B cell (primary cell): ENCODE data around the gene POC1B. TPM values are rescaled to one million over a fixed set of nuclear protein-coding genes. Genes with fewer than 3 reads are reported as not detected.

Experiments used
- ATAC-seq: fragments of 200-7000 bp; cut with Tn5 transposase; one replicate; pipeline ENCODE4 v1.10.0; 2021; ENCODE audit warnings: low read depth, mild to moderate bottlenecking, moderate number of reproducible peaks, moderate library complexity
- CTCF ChIA-PET: fragments of 350-600 bp; sonication (Branson Sonifier 250); formaldehyde crosslinking; loops from one replicate; lab custom pipeline; 2021; ENCODE audit warnings: antibody characterized with exemption, inconsistent platforms; lab: Charles Lee
- POLR2A ChIA-PET: fragments of 350-600 bp; sonication (Branson Sonifier 250); formaldehyde crosslinking; loops from one replicate; lab custom pipeline; 2021; ENCODE audit warnings: antibody characterized with exemption; lab: Charles Lee
- DNase-seq: peaks from one replicate; pipeline ENCODE4 v3.0.0; 2013
- H2AFZ ChIP-seq: 2 replicates; pipeline ENCODE4 v1.6.1; 2012; ENCODE audit warnings: mild to moderate bottlenecking, low read depth, low read length; ENCODE audit not compliant: insufficient read depth, poor library complexity, severe bottlenecking
- H3K27ac ChIP-seq, 2 donors: 1 replicate in 1 of 2; 2 replicates in 1 of 2; pipeline ENCODE4 v1.5.1; 2012 to 2013; ENCODE audit warnings: low read length in 2 of 2, mild to moderate bottlenecking in 2 of 2, moderate library complexity in 1 of 2
- H3K27me3 ChIP-seq, 4 experiments: fragments of 200-600 bp in 1 of 4; sonication (generic) in 1 of 4; replicated peaks in 1 of 4; 1 replicate in 2 of 4; 2 replicates in 2 of 4; pipeline versions ENCODE4 v1.6.1 to v1.7.0; 2013 to 2016; ENCODE audit warnings: low read length in 3 of 4, mild to moderate bottlenecking in 2 of 4, mixed read lengths in 1 of 4, moderate library complexity in 1 of 4; ENCODE audit not compliant: insufficient read depth in 4 of 4, control insufficient read depth in 3 of 4; ENCODE audit errors: control extremely low read depth in 1 of 4
- H3K36me3 ChIP-seq, 2 experiments: replicated peaks in 1 of 2; 1 replicate in 1 of 2; 2 replicates in 1 of 2; pipeline versions ENCODE4 v1.6.1 to v1.7.1; 2013; ENCODE audit warnings: low read length in 1 of 2; ENCODE audit not compliant: insufficient read depth in 2 of 2, control insufficient read depth in 1 of 2; ENCODE audit errors: control extremely low read depth in 1 of 2, extremely low read depth in 1 of 2
- H3K4me1 ChIP-seq, 2 donors: fragments of 200-600 bp in 1 of 2; sonication (generic) in 1 of 2; 1 replicate in 1 of 2; 2 replicates in 1 of 2; pipeline versions ENCODE4 v1.5.1 to v1.6.1; 2013 to 2017; ENCODE audit warnings: low read length in 2 of 2; ENCODE audit not compliant: control insufficient read depth in 2 of 2, insufficient read depth in 2 of 2
- H3K4me2 ChIP-seq: replicated peaks from 2 replicates; pipeline ENCODE3; 2012; ENCODE audit warnings: mild to moderate bottlenecking, low read depth, low read length; ENCODE audit not compliant: poor library complexity, severe bottlenecking
- H3K4me3 ChIP-seq, 5 experiments: fragments of 200-600 bp in 1 of 5; sonication (generic) in 1 of 5; 1 replicate in 3 of 5; 2 replicates in 2 of 5; pipeline versions ENCODE4 v1.5.1 to v1.7.0; 2011 to 2016; ENCODE audit warnings: low read length in 4 of 5, mild to moderate bottlenecking in 4 of 5, low read depth in 2 of 5, control low read depth in 1 of 5, moderate library complexity in 1 of 5; ENCODE audit not compliant: insufficient read depth in 1 of 5; ENCODE audit errors: control extremely low read depth in 1 of 5, extremely low read depth in 1 of 5
- H3K79me2 ChIP-seq: fragments of 200-600 bp; sonication (generic); one replicate; pipeline ENCODE4 v1.6.0; 2016; ENCODE audit warnings: low read length; ENCODE audit not compliant: control insufficient read depth, insufficient read depth
- H3K9ac ChIP-seq: fragments of 200-600 bp; sonication (generic); 2 replicates; pipeline ENCODE4 v1.6.1; 2017; ENCODE audit warnings: mild to moderate bottlenecking, low read length, moderate library complexity
- H3K9me3 ChIP-seq, 3 donors: one replicate each; pipeline versions ENCODE4 v1.6.1 to v1.7.1; 2013; ENCODE audit warnings: low read length in 2 of 3; ENCODE audit not compliant: control insufficient read depth in 2 of 3, insufficient read depth in 1 of 3; ENCODE audit errors: control extremely low read depth in 1 of 3
- H4K20me1 ChIP-seq: 2 replicates; pipeline ENCODE4 v1.6.0; 2012; ENCODE audit warnings: mild to moderate bottlenecking, low read length; ENCODE audit not compliant: insufficient read depth, control insufficient read depth, poor library complexity, severe bottlenecking
- H3K27ac Mint-ChIP-seq: one replicate; pipeline ENCODE4 v1.8.0; 2021; ENCODE audit warnings: mixed read lengths
- H3K27me3 Mint-ChIP-seq: one replicate; pipeline ENCODE4 v1.8.0; 2021; ENCODE audit warnings: mixed read lengths
- H3K4me1 Mint-ChIP-seq: one replicate; pipeline ENCODE4 v1.8.0; 2021; ENCODE audit warnings: mixed read lengths
- H3K4me3 Mint-ChIP-seq: one replicate; pipeline ENCODE4 v1.8.0; 2021; ENCODE audit warnings: mixed read lengths
- H3K9me3 Mint-ChIP-seq: one replicate; pipeline ENCODE4 v1.8.0; 2022; ENCODE audit warnings: mixed read lengths; ENCODE audit not compliant: insufficient read depth
- CTCF ChIP-seq: fragments of 200-600 bp; IDR thresholded peaks from one replicate; pipeline ENCODE4 v1.8.0; 2022; ENCODE audit warnings: antibody characterized with exemption, mild to moderate bottlenecking
- EZH2 ChIP-seq: IDR thresholded peaks from 2 replicates; pipeline ENCODE4 v1.6.1; 2012; ENCODE audit warnings: borderline replicate concordance, low read depth, mild to moderate bottlenecking, moderate library complexity, low read length; ENCODE audit not compliant: insufficient read depth, poor library complexity, severe bottlenecking
- whole genome bisulfite sequencing: methylation state at CpG from one replicate; pipeline ENCODE4 v1.1.5; 2013; ENCODE audit warnings: missing lambda C conversion rate; ENCODE audit not compliant: insufficient coverage; 5-methylcytosine and 5-hydroxymethylcytosine counted together
- intact Hi-C: fragments of 100-400 bp; cut with micrococcal nuclease; formaldehyde crosslinking; loops from one replicate; pipeline ENCODE4 v1.10.0; 2022
- polyA plus RNA-seq: library from polyadenylated mRNA; depleted of rRNA; stranded (reverse); fragments of >200 nt; gene quantifications from 2 replicates; pipeline ENCODE4 v1.2.3, GENCODE V29; 2012
- total RNA-seq, 2 donors: library from RNA; stranded (reverse); fragments of 120-200 nt in 1 of 2; gene quantifications; 1 replicate in 1 of 2; 2 replicates in 1 of 2; pipeline versions ENCODE4 v1.2.3 to v1.2.4, GENCODE V29; 2013 to 2022

The POC1B gene
- total and polyA plus RNA-seq, 2 donors (not counting 1 experiment from before 2014, with no cell fraction given) = 12.0 to 39.5 TPM

GRCh38 chr12:89469361-89469760, 56.5 kb downstream of the POC1B start:
- WGBS = no CpG with 5 or more reads among the region's 3 CpGs
- Mint-ChIP-seq H3K27me3 (no peaks in the 10 kb centered on the region), H3K9me3 (no peaks in the 10 kb centered on the region), H3K27ac (peak overlapping the region; percentile 92), H3K4me3 (peak overlapping the region; percentile 81), H3K4me1 (peaks cover 44% of the 10 kb centered on the region)
- Histone ChIP-seq H3K36me3 (no peaks in the 10 kb centered on the region), H3K79me2 (peaks cover 7% of the 10 kb centered on the region), H3K4me2 (peak overlapping the region; percentile 74), H4K20me1 (no peaks in the 10 kb centered on the region), H3K27me3 (no peaks in the 10 kb centered on the region), H3K9me3 (no peaks in the 10 kb centered on the region), H3K4me3 (no peak overlapping the region), H3K9ac (no peak overlapping the region), H3K4me1 (peaks cover 22 to 32% of the 10 kb centered on the region in 2 donors), H3K27ac (peak overlapping the region; percentile 67 to 80), H2AFZ (peak overlapping the region; percentile 18)
- no peak for ATAC-seq
- intact Hi-C loops = loop anchor here (5.0 to 10.0 kb wide), 2 partner anchors 117 to 1475 kb away; partner anchors contain the start of gene DUSP6
- ChIA-PET POLR2A (no interaction called here), CTCF (interaction anchor here (0.7 to 10.3 kb wide), 3 partner anchors 10 to 438 kb away, joined by 3 to 181 read pairs (median 9); partner anchors contain the start of genes GALNT4 and POC1B)
- TF ChIP-seq CTCF (no peak), EZH2 (no peak)
- no peak for DNase-seq

GRCh38 chr12:89468648-89469326, 57.1 kb downstream of the POC1B start:
- POLR2A ChIA-PET = interaction anchor here (0.6 kb wide), 1 partner anchor 414 kb away, joined by 3 read pairs; no protein-coding TSS in a partner anchor
- Histone ChIP-seq H4K20me1 (no peaks in the 10 kb centered on the region), H3K9me3 (no peaks in the 10 kb centered on the region), H3K27ac (peak overlapping the region; percentile 67 to 80), H3K9ac (peak overlapping the region; percentile 34), H3K27me3 (no peaks in the 10 kb centered on the region), H3K4me1 (peaks cover 22 to 32% of the 10 kb centered on the region in 2 donors), H3K4me2 (peak overlapping the region; percentile 74), H3K79me2 (peaks cover 7% of the 10 kb centered on the region), H3K36me3 (no peaks in the 10 kb centered on the region), H2AFZ (no peak overlapping the region), H3K4me3 (peak overlapping the region in 2 of 5 experiments; percentile 5 to 42)
- Mint-ChIP-seq H3K27me3 (no peaks in the 10 kb centered on the region), H3K9me3 (no peaks in the 10 kb centered on the region), H3K27ac (peak overlapping the region; percentile 92), H3K4me1 (peaks cover 43% of the 10 kb centered on the region), H3K4me3 (peak overlapping the region; percentile 81)
- peak; percentile 57 for DNase-seq
- no CpG with 5 or more reads among the region's 4 CpGs for WGBS
- ATAC-seq = peak; percentile 62
- TF ChIP-seq EZH2 (no peak), CTCF (no peak)
- CTCF ChIA-PET = interaction anchor here (0.6 to 10.3 kb wide), 11 partner anchors 11 to 1472 kb away, joined by 3 to 181 read pairs (median 5); partner anchors contain the start of genes GALNT4 and POC1B
- intact Hi-C loops = loop anchor here (5.0 to 10.0 kb wide), 2 partner anchors 116 to 1476 kb away; partner anchors contain the start of gene DUSP6
